Lung (tissue), 12 donors: Measurements from ENCODE around the gene FAM168A. TPM values are rescaled to one million over a fixed set of nuclear protein-coding genes. Genes with fewer than 3 reads are reported as not detected.

ENCODE experiments used
- ATAC-seq: fragments of 200-7000 bp; cut with Tn5 transposase; one replicate; pipeline ENCODE4 v1.9.1; 2020; ENCODE audit warnings: moderate number of reproducible peaks; ENCODE audit not compliant: insufficient read depth, low FRiP score
- DNase-seq, 3 donors: peaks; one replicate each; pipeline ENCODE4 v3.0.0-alpha.2; 2013 to 2017
- H3K27ac ChIP-seq, 2 donors: one replicate each; pipeline ENCODE4 v1.5.1; 2013; ENCODE audit warnings: mild to moderate bottlenecking in 2 of 2, moderate library complexity in 2 of 2, control low read depth in 1 of 2, inconsistent platforms in 1 of 2, low read depth in 1 of 2, low read length in 1 of 2
- H3K27me3 ChIP-seq, 3 donors: one replicate each; pipeline ENCODE4 v1.5.1; 2013; ENCODE audit warnings: low read length in 2 of 3; ENCODE audit not compliant: control insufficient read depth in 3 of 3, insufficient read depth in 3 of 3
- H3K36me3 ChIP-seq, 4 donors: one replicate each; pipeline ENCODE4 v1.5.1; 2013; ENCODE audit warnings: low read length in 4 of 4, mild to moderate bottlenecking in 1 of 4, moderate library complexity in 1 of 4; ENCODE audit not compliant: control insufficient read depth in 4 of 4, insufficient read depth in 4 of 4
- H3K4me1 ChIP-seq, 5 donors: one replicate each; pipeline ENCODE4 v1.5.1; 2013; ENCODE audit warnings: low read length in 5 of 5, mild to moderate bottlenecking in 2 of 5, moderate library complexity in 1 of 5; ENCODE audit not compliant: control insufficient read depth in 5 of 5, insufficient read depth in 5 of 5
- H3K4me3 ChIP-seq: one replicate; pipeline ENCODE4 v1.5.1; 2013; ENCODE audit warnings: mild to moderate bottlenecking, control low read depth, moderate library complexity
- H3K9ac ChIP-seq, 2 donors: one replicate each; pipeline ENCODE4 v1.5.1; 2013; ENCODE audit warnings: low read length in 2 of 2, control low read depth in 1 of 2; ENCODE audit not compliant: insufficient read depth in 1 of 2
- H3K9me3 ChIP-seq, 4 donors: one replicate each; pipeline ENCODE4 v1.5.1; 2013; ENCODE audit warnings: low read length in 3 of 4, mild to moderate bottlenecking in 1 of 4, moderate library complexity in 1 of 4; ENCODE audit not compliant: control insufficient read depth in 4 of 4, insufficient read depth in 3 of 4
- CTCF ChIP-seq: IDR thresholded peaks from 2 replicates; pipeline ENCODE4 v1.5.1; 2012; ENCODE audit warnings: mild to moderate bottlenecking; ENCODE audit errors: control extremely low read depth, extremely low read depth
- WGBS, 2 donors: extraction: QIAGEN DNeasy Blood & Tissue Kit; methylation state at CpG; one replicate each; pipeline ENCODE4 v1.1.7; 2013; 5-methylcytosine and 5-hydroxymethylcytosine counted together
- polyA plus RNA-seq, 2 donors: library from polyadenylated mRNA; stranded (reverse); fragments of 200-250 nt; gene quantifications; one replicate each; pipeline ENCODE4 v1.2.1, GENCODE V29; 2013
- total RNA-seq, 2 donors: library from RNA; depleted of rRNA in 1 of 2; stranded (reverse); fragments of >200 nt in 1 of 2; gene quantifications; one replicate each; pipeline ENCODE4 v1.2.1, GENCODE V29; 2014 to 2021
- donor health status: control.
- donor health status: control.
- donor health status: Bipolar disorder and iron deficiency.
- donor health status: healthy.
- donor health status: DM: yes; HTN: yes; CAD: no.

The FAM168A gene
- total and polyA plus RNA-seq, 4 donors = 6.7 to 25.5 (median 17.1) TPM

- Histone ChIP-seq H3K36me3 (no peaks in the 10 kb centered on the region), H3K9ac (no peak overlapping the region), H3K27ac (no peak overlapping the region), H3K9me3 (peaks cover 0 to 4% (median 0%) of the 10 kb centered on the region in 4 donors), H3K27me3 (peaks cover 0 to 2% (median 0%) of the 10 kb centered on the region in 3 donors), H3K4me3 (no peak overlapping the region), H3K4me1 (no peaks in the 10 kb centered on the region)
- TF ChIP-seq CTCF = no peak
- DNase-seq = no peak
- no peak for ATAC-seq
- WGBS, 2 donors = 97 to 99% methylated on average over 4 of the region's 4 CpGs
Observed at GRCh38 chr11:73632996-73633395, 35.1 kb upstream of the FAM168A start.

- DNase-seq (no peak), ATAC-seq (no peak)
- no peaks in the 10 kb centered on the region for H3K4me1 ChIP-seq
- peaks cover 0 to 2% (median 0%) of the 10 kb centered on the region in 3 donors for H3K27me3 ChIP-seq
- H3K4me3 ChIP-seq = no peak overlapping the region
- H3K9ac ChIP-seq = no peak overlapping the region
- no peak for TF ChIP-seq CTCF
- H3K27ac ChIP-seq = no peak overlapping the region
- WGBS, 2 donors = 70 to 73% methylated on average over 7 of the region's 7 CpGs
- H3K36me3 ChIP-seq = no peaks in the 10 kb centered on the region
- peaks cover 0 to 4% (median 0%) of the 10 kb centered on the region in 4 donors for H3K9me3 ChIP-seq
Observed at GRCh38 chr11:73629907-73630306, 32.0 kb upstream of the FAM168A start.

- Histone ChIP-seq H3K27me3 (peaks cover 0 to 5% (median 0%) of the 10 kb centered on the region in 3 donors), H3K9ac (no peak overlapping the region), H3K9me3 (no peaks in the 10 kb centered on the region), H3K4me1 (no peaks in the 10 kb centered on the region), H3K4me3 (no peak overlapping the region), H3K27ac (no peak overlapping the region), H3K36me3 (no peaks in the 10 kb centered on the region)
- peak; percentile 88 for TF ChIP-seq CTCF
- 19 to 29% methylated on average over 19 of the region's 19 CpGs for WGBS, 2 donors
- DNase-seq (peak; percentile 68 to 79 (median 71)), ATAC-seq (no peak)
Observed at GRCh38 chr11:73625696-73626318, 27.9 kb upstream of the FAM168A start.
